SK-N-SH (cell line): ENCODE data around the gene DCHS1. TPM values are rescaled to one million over a fixed set of nuclear protein-coding genes. Genes with fewer than 3 reads are reported as not detected.
A peak's percentile ranks its signal among the peaks of the same experiment; 100 is the strongest.

ENCODE experiments used
- CTCF ChIA-PET: fragments of 300-600, 350-600 bp; formaldehyde crosslinking; extraction: SDS; loops from one replicate; lab custom pipeline; 2021; lab: Yijun Ruan, JAX
- POLR2A ChIA-PET: fragments of 350-600 bp; sonication (Branson Sonifier 250); formaldehyde crosslinking; extraction: SDS; loops from one replicate; lab custom pipeline; 2020; ENCODE audit warnings: antibody characterized with exemption, inconsistent platforms; lab: Yijun Ruan, JAX
- DNase-seq: peaks from one replicate; pipeline ENCODE4 v3.0.0; 2012
- H2AFZ ChIP-seq: fragments of 200-600 bp; sonication (generic); 2 replicates; pipeline ENCODE4 v1.8.1; 2016; ENCODE audit warnings: antibody characterized with exemption, mild to moderate bottlenecking, low read depth
- H3F3A ChIP-seq: fragments of 200-600 bp; sonication (generic); replicated peaks from 2 replicates; pipeline ENCODE3; 2016; ENCODE audit warnings: antibody characterized with exemption, mild to moderate bottlenecking; ENCODE audit not compliant: insufficient read depth
- H3K27ac ChIP-seq, 2 experiments: fragments of 200-500 bp in 1 of 2; fragments of 200-600 bp in 1 of 2; sonication (Bioruptor generic) in 1 of 2; sonication (generic), shearing (Covaris generic) in 1 of 2; 2 replicates each; pipeline versions ENCODE4 v1.5.1 to v1.6.1; 2014 to 2016; ENCODE audit warnings: low read depth in 2 of 2, inconsistent platforms in 1 of 2, low read length in 1 of 2, mild to moderate bottlenecking in 1 of 2, mixed read lengths in 1 of 2
- H3K27me3 ChIP-seq: fragments of 200-600 bp; sonication (generic), shearing (Covaris generic); 2 replicates; pipeline ENCODE4 v1.6.1; 2016; ENCODE audit warnings: mixed run types; ENCODE audit not compliant: insufficient read depth
- H3K36me3 ChIP-seq, 2 experiments: fragments of 200-500 bp in 1 of 2; fragments of 200-600 bp in 1 of 2; sonication (Bioruptor generic) in 1 of 2; sonication (generic) in 1 of 2; replicated peaks in 1 of 2; 2 replicates each; pipeline versions ENCODE3 to v1.5.1; 2014 to 2016; ENCODE audit warnings: low read length in 1 of 2, mild to moderate bottlenecking in 1 of 2; ENCODE audit not compliant: insufficient read depth in 2 of 2, control insufficient read depth in 1 of 2
- H3K4me1 ChIP-seq, 2 experiments: fragments of 200-500 bp in 1 of 2; fragments of 200-600 bp in 1 of 2; sonication (Bioruptor generic) in 1 of 2; sonication (generic), shearing (Covaris generic) in 1 of 2; 2 replicates each; pipeline versions ENCODE4 v1.5.1 to v1.6.1; 2014 to 2016; ENCODE audit warnings: low read depth in 1 of 2, low read length in 1 of 2, mixed run types in 1 of 2; ENCODE audit not compliant: insufficient read depth in 2 of 2, control insufficient read depth in 1 of 2
- H3K4me2 ChIP-seq: fragments of 200-600 bp; sonication (generic), shearing (Covaris generic); 2 replicates; pipeline ENCODE4 v1.6.1; 2017; ENCODE audit warnings: mixed run types
- H3K4me3 ChIP-seq, 2 experiments: fragments of 200-500 bp in 1 of 2; fragments of 200-600 bp in 1 of 2; sonication (Bioruptor generic) in 1 of 2; sonication (generic), shearing (Covaris generic) in 1 of 2; 2 replicates each; pipeline versions ENCODE4 v1.5.1 to v1.8.1; 2014 to 2016; ENCODE audit warnings: low read depth in 2 of 2, inconsistent platforms in 1 of 2, low read length in 1 of 2, mild to moderate bottlenecking in 1 of 2, mixed read lengths in 1 of 2, moderate library complexity in 1 of 2
- H3K79me2 ChIP-seq: fragments of 200-600 bp; sonication (generic); 2 replicates; pipeline ENCODE4 v1.8.1; 2017; ENCODE audit warnings: mild to moderate bottlenecking; ENCODE audit not compliant: insufficient read depth
- H3K9ac ChIP-seq: fragments of 200-600 bp; sonication (generic); 2 replicates; pipeline ENCODE4 v1.6.1; 2017; ENCODE audit warnings: mixed run types
- H3K9me2 ChIP-seq: fragments of 200-600 bp; sonication (generic); 2 replicates; pipeline ENCODE4 v1.6.1; 2017; ENCODE audit warnings: mixed run types
- H3K9me3 ChIP-seq: fragments of 200-600 bp; sonication (generic); 2 replicates; pipeline ENCODE4 v1.6.1; 2017; ENCODE audit warnings: mixed run types, mild to moderate bottlenecking, moderate library complexity
- H4K20me1 ChIP-seq: fragments of 200-600 bp; sonication (generic); 2 replicates; pipeline ENCODE4 v1.6.1; 2017; ENCODE audit warnings: mild to moderate bottlenecking, mixed run types; ENCODE audit not compliant: insufficient read depth
- ELF1 ChIP-seq: IDR thresholded peaks from 2 replicates; pipeline ENCODE4 v1.4.0; 2012
- EP300 ChIP-seq, 2 experiments: IDR thresholded peaks; 2 replicates each; pipeline versions ENCODE4 v1.4.0 to v1.6.1; 2012; ENCODE audit warnings: borderline replicate concordance in 1 of 2, low read depth in 1 of 2, low read length in 1 of 2
- FOSL2 ChIP-seq: IDR thresholded peaks from 2 replicates; pipeline ENCODE4 v1.4.0; 2012; ENCODE audit warnings: low read depth, mild to moderate bottlenecking, moderate library complexity, borderline replicate concordance
- FOXJ3 ChIP-seq: sonication (generic); formaldehyde crosslinking; IDR thresholded peaks from 2 replicates; pipeline ENCODE4 v1.5.1; 2020; ENCODE audit warnings: mild to moderate bottlenecking, missing genetic modification reagents
- FOXM1 ChIP-seq: IDR thresholded peaks from 2 replicates; pipeline ENCODE4 v1.4.0; 2012; ENCODE audit warnings: low read depth, mild to moderate bottlenecking
- GABPA ChIP-seq: IDR thresholded peaks from 2 replicates; pipeline ENCODE4 v1.4.0; 2012; ENCODE audit warnings: low read depth, mild to moderate bottlenecking
- GATA2 ChIP-seq: sonication (generic); formaldehyde crosslinking; IDR thresholded peaks from 2 replicates; pipeline ENCODE4 v1.5.0; 2020; ENCODE audit warnings: mild to moderate bottlenecking, missing genetic modification reagents
- JUND ChIP-seq: IDR thresholded peaks from 2 replicates; pipeline ENCODE4 v1.4.0; 2012
- MEF2A ChIP-seq: IDR thresholded peaks from 2 replicates; pipeline ENCODE4 v1.4.0; 2012; ENCODE audit warnings: low read depth, borderline replicate concordance
- NFIC ChIP-seq: IDR thresholded peaks from 2 replicates; pipeline ENCODE4 v1.4.0; 2012; ENCODE audit warnings: borderline replicate concordance
- RAD21 ChIP-seq: IDR thresholded peaks from 2 replicates; pipeline ENCODE4 v1.6.1; 2012; ENCODE audit warnings: mild to moderate bottlenecking, low read length
- RCOR1 ChIP-seq: fragments of 150-350 bp; IDR thresholded peaks from 2 replicates; pipeline ENCODE4 v1.6.1; 2017; ENCODE audit warnings: antibody characterized with exemption, low read length
- RFX5 ChIP-seq: IDR thresholded peaks from 2 replicates; pipeline ENCODE4 v1.6.1; 2012; ENCODE audit warnings: mild to moderate bottlenecking, improper control_type of control experiment, low read length
- SMC3 ChIP-seq: IDR thresholded peaks from 2 replicates; pipeline ENCODE4 v1.6.1; 2012; ENCODE audit warnings: low read depth, low read length, improper control_type of control experiment
- TEAD4 ChIP-seq: IDR thresholded peaks from 2 replicates; pipeline ENCODE4 v1.4.0; 2012; ENCODE audit warnings: mild to moderate bottlenecking, borderline replicate concordance; ENCODE audit not compliant: insufficient read depth
- USF1 ChIP-seq: IDR thresholded peaks from 2 replicates; pipeline ENCODE4 v1.4.0; 2012; ENCODE audit warnings: low read depth, borderline replicate concordance
- ZBTB33 ChIP-seq: IDR thresholded peaks from 2 replicates; pipeline ENCODE4 v1.4.0; 2012; ENCODE audit warnings: low read depth, borderline replicate concordance
- WGBS: methylation state at CpG from one replicate; pipeline ENCODE4 v1.1.6; 2017; ENCODE audit warnings: low lambda C conversion rate; 5-methylcytosine and 5-hydroxymethylcytosine counted together
- polyA plus RNA-seq, 3 experiments: library from polyadenylated mRNA; depleted of rRNA; stranded (reverse); fragments of >200 nt; gene quantifications; 2 replicates each; pipeline ENCODE4 v1.2.3, GENCODE V29; 2012
- TF ChIP-seq, protein P1 (sequence below): fragments of 150-350 bp; IDR thresholded peaks from 2 replicates; pipeline ENCODE4 v1.6.1; 2017; ENCODE audit warnings: antibody characterized with exemption, low read length, low read depth, borderline replicate concordance
- TF ChIP-seq, protein P2 (sequence below): IDR thresholded peaks from 2 replicates; pipeline ENCODE4 v1.4.0; 2012; ENCODE audit warnings: low read depth
- TF ChIP-seq, protein P3 (sequence below): fragments of 200-600 bp; sonication (generic); IDR thresholded peaks from 2 replicates; pipeline ENCODE4 v1.6.1; 2017; ENCODE audit warnings: antibody characterized with exemption, mild to moderate bottlenecking, moderate library complexity

The DCHS1 gene
- polyA plus RNA-seq, 1 of the 3 experiments (the other 2 are of a cell fraction) = 5.7 TPM

DNA sequence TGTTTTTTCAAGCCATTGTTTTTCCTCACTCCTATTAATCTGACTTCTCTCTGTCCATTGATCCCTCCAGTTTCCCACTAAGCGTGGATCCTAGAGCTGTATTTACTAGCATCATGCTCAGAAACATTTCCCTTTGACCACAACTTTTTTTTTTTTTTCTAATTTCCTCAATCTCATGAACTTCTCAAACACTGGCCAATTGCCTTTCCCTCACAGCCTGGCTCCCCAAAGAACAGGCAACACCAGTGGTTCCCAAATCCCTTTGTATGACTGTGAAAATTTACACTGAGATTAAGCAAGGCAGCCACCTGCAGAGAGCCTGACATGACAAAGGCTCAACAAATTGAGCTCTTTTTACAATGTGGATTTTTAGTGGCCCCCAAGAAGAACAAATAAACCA lies 35.0 kb downstream of the DCHS1 start (continued):
- TF ChIP-seq SMC3 = no peak
- no peak for TF ChIP-seq RFX5
- TF ChIP-seq, protein P1, sequence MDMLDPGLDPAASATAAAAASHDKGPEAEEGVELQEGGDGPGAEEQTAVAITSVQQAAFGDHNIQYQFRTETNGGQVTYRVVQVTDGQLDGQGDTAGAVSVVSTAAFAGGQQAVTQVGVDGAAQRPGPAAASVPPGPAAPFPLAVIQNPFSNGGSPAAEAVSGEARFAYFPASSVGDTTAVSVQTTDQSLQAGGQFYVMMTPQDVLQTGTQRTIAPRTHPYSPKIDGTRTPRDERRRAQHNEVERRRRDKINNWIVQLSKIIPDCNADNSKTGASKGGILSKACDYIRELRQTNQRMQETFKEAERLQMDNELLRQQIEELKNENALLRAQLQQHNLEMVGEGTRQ = no peak
- TF ChIP-seq, protein P2, sequence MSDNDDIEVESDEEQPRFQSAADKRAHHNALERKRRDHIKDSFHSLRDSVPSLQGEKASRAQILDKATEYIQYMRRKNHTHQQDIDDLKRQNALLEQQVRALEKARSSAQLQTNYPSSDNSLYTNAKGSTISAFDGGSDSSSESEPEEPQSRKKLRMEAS = no peak
- no peak for TF ChIP-seq NFIC
- TF ChIP-seq ZBTB33 = no peak
- no peak for TF ChIP-seq RCOR1
- TF ChIP-seq GABPA = no peak
- TF ChIP-seq GATA2 (CRISPR knock-in tag) = no peak
- TF ChIP-seq FOXJ3 (CRISPR knock-in tag) = no peak
- no peak for TF ChIP-seq JUND
- no peak for TF ChIP-seq RAD21

DNA sequence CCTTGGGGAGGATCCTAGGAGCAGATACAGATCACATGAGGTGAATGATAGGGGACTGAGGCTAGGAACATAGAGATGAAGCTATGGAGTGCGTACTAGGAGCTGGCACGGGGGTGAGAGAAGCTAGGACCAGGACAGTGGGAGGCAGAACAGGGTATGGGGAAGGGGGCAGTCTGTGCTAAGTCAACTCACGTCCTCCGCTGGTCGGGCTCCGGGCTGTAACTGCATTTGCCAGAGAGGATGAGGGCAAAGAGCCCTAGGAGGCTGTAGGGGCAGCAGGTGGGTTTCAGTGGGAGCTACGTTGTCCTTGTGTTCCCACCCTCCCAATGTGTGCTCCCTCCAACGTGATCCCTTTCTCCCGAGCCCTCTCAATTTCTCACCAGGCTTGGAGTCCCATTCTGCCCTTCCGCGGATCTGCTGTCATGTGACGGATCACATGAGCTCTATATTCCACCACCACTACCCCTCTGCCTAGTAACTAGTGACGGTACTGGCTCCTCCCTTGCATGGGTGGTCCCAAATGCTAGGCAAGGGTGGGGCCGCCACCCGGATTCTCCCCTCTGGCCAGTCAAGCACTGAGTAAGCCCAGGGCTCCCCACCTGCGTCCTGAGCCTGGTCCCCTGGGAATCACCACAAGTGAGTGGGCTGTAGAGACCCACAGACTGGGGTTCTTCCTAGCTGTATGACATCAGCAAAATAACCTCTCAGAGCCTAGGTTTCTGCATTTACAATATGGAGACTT lies 36.4 kb downstream of the DCHS1 start, which contains the start of gene TPP1:
TPP1 (minus strand) TSS at position 419 of the 742 bp plus-strand sequence; CDS start at position 397, 22 bp downstream.
- Histone ChIP-seq H3K9me3 (no peaks in the 10 kb centered on the region), H3K79me2 (peaks cover 15% of the 10 kb centered on the region; the same call in 1 of the 2 replicates), H3K9me2 (no peaks in the 10 kb centered on the region), H3K4me2 (peak within 1 kb of the TSS; percentile 97), H3K27me3 (no peaks in the 10 kb centered on the region), H3K27ac (peak within 1 kb of the TSS; percentile 49 to 51; a peak in 2 of 4 replicates), H3K4me1 (peaks cover 7 to 9% of the 10 kb centered on the region in 2 experiments; a peak in 3 of 4 replicates), H3F3A (peaks cover 5% of the 10 kb centered on the region), H2AFZ (peak within 1 kb of the TSS; percentile 94), H4K20me1 (no peaks in the 10 kb centered on the region), H3K36me3 (peaks cover 0 to 23% of the 10 kb centered on the region in 2 experiments), H3K4me3 (peak within 1 kb of the TSS; percentile 68 to 90), H3K9ac (peak within 1 kb of the TSS; percentile 62)
- POLR2A ChIA-PET = interaction anchor here (0.6 to 4.5 kb wide), 6 partner anchors 11 to 78 kb away, joined by 3 to 29 read pairs (median 6); partner anchors contain the start of genes ILK and MRPL17
- 0% methylated on average over 13 of the region's 16 CpGs for WGBS
- CTCF ChIA-PET = interaction anchor here (0.6 to 1.9 kb wide), 9 partner anchors 11 to 240 kb away, joined by 3 to 5 read pairs (median 3); no protein-coding TSS in a partner anchor
- peak; percentile 97 for DNase-seq
- TF ChIP-seq, protein P3, sequence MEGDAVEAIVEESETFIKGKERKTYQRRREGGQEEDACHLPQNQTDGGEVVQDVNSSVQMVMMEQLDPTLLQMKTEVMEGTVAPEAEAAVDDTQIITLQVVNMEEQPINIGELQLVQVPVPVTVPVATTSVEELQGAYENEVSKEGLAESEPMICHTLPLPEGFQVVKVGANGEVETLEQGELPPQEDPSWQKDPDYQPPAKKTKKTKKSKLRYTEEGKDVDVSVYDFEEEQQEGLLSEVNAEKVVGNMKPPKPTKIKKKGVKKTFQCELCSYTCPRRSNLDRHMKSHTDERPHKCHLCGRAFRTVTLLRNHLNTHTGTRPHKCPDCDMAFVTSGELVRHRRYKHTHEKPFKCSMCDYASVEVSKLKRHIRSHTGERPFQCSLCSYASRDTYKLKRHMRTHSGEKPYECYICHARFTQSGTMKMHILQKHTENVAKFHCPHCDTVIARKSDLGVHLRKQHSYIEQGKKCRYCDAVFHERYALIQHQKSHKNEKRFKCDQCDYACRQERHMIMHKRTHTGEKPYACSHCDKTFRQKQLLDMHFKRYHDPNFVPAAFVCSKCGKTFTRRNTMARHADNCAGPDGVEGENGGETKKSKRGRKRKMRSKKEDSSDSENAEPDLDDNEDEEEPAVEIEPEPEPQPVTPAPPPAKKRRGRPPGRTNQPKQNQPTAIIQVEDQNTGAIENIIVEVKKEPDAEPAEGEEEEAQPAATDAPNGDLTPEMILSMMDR = no peak
- no peak for TF ChIP-seq FOXM1
- TF ChIP-seq USF1 = peak; percentile 99
- TF ChIP-seq EP300 (IDR thresholded peaks at IDR 0.05; ENCODE audit: borderline replicate concordance in 1 of 2, low read depth in 1 of 2, low read length in 1 of 2) = no peak
- no peak for TF ChIP-seq GABPA
- TF ChIP-seq JUND = no peak
- TF ChIP-seq FOSL2 = no peak
- peak; percentile 70 for TF ChIP-seq ELF1
- no peak for TF ChIP-seq FOXJ3 (CRISPR knock-in tag)
- no peak for TF ChIP-seq RAD21
- TF ChIP-seq MEF2A = no peak
- no peak for TF ChIP-seq ZBTB33
- peak; percentile 100 for TF ChIP-seq RFX5
- no peak for TF ChIP-seq GATA2 (CRISPR knock-in tag)
- no peak for TF ChIP-seq TEAD4
